GM21390 (cell line): ENCODE results near the gene TYMS.
"Not testable (repeated sequence)": the region's sequence is repeated elsewhere in the genome, so short reads cannot be mapped to it uniquely, and the experiment has no call there.

Experiments used
- ATAC-seq: cut with Tn5 transposase; IDR thresholded peaks from one replicate; pipeline ENCODE4 v1.9.1; 2021; ENCODE audit not compliant: unreplicated experiment

The TYMS gene

DNA sequence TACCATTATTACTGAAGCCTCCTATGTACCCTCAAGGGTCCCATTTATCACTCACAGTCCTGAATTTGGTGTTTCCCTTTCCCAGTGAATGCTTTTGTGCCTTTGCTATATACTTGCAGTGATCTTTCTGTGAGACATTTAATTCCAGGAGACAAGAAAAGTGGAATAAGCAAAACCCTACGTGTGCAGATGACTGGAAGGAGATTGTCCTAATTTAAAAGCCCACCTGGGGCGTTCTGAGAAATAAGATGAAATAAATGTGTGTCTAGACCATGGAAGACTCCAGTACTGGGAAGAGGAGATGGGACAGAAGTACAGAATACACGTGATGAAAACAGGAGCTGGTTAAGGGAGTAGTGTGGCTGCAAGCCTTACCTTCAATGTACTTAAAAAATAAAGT lies 19.3 kb downstream of the TYMS start:
- ATAC-seq, result no peak

DNA sequence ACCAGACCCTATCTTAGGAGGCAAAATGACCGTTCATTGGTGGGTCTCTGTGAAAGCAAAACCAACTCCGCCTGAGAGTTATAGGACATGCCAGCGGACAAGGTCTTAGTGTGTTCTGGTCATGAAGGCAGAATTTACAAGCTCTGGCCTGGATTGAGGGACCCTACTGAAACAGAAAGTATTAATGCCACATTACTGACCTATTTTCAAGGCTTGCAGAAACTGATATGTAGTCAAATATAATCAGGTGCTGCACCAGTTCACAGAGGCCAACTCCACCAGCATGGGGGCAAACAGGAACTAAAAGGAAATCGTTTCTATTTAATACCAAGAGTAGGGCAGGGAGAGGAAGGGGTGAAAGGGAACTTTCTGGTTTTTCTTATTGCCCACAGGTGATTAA lies 19.7 kb downstream of the TYMS start:
- ATAC-seq, result no peak

GRCh38 chr18:677951-678381 lies 20.5 kb downstream of the TYMS start:
- ATAC-seq, result no peak

GRCh38 chr18:678482-679182 lies 21.2 kb downstream of the TYMS start:
- ATAC-seq, result no peak

DNA sequence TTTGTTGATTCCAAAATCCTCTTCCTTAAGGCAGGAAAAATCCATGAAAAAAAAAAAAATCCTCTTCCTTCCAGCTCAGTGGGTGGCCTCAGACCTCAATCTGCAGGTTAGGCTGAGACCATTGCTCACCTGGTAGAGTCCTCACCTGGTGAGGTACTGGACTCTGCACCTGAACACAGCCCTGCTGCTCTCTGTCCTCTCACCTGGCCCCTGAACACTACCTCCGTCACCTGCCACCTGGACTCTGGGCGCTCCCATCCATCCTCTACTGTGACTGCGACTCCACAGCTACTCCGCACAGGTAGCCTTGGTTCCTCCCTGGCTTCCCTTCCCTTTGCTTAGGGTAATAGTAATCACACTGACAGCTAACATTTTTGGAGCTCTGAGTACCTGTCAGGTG lies 22.1 kb downstream of the TYMS start:
- no peak for ATAC-seq

DNA sequence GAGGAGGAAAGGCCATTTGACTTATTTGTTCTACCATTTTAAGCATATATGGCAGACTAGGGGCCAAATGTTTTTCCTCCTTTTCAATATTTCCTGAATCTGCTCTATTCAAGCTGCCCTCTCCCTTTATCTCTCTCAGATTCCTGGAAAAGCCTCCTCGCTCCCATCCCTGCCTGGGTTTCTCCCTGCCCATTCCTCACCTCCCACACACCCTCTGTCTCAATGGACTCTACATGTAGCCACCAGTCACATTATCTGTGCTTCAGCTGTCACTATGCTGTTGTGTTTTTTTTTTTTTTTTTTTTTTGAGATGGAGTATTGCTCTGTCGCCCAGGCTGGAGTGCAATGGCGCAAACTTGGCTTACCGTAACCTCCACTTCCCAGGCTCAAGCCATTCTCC lies 22.9 kb downstream of the TYMS start:
- no peak for ATAC-seq

- no peak for ATAC-seq
Measured at GRCh38 chr18:681985-682384, 24.5 kb downstream of the TYMS start.

GRCh38 chr18:682416-682815 lies 25.0 kb downstream of the TYMS start:
- ATAC-seq, result not testable (repeated sequence)

GRCh38 chr18:682833-683232 lies 25.4 kb downstream of the TYMS start:
- no peak for ATAC-seq

DNA sequence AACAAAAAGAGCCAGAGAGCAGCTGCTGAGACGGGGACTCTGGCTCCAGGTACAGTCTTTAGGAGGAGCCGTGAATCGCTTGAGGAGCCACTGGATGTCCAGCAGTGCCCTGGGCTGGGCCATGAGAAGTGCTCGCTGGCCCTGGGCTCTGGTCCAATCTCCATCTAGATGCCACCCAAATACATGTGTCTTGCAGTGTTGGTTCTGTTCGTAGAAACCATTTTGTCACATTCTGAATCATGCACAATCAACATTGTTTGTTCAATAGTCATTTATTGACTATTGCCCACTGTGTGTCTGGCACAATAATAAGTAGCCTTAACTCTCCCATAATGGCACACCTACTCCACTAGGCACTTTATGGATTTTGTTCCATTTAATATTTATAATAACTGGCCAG lies 26.1 kb downstream of the TYMS start:
- no peak for ATAC-seq

DNA sequence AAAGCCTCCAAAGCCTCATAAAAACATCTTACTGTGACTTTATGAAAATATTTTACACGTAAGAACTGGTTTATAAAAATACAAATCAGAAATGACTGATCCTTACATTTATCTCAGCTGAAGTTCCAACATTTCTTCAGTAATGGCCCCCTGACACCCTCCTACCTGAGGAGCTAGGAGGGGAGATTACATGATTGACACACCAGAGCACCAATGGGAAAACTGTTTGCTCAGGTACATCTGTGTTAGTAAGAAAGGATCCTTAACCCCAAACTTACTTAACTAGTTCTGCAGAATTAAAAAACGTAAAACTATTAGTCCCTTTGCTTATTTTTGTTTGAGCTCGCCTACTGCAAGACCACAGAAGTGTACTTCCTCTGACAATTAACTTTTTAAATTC lies 28.0 kb downstream of the TYMS start:
- no peak for ATAC-seq

- no peak for ATAC-seq
Measured at GRCh38 chr18:686339-687111, 29.1 kb downstream of the TYMS start.

- no peak for ATAC-seq
Measured at GRCh38 chr18:688323-688722, 30.9 kb downstream of the TYMS start.

DNA sequence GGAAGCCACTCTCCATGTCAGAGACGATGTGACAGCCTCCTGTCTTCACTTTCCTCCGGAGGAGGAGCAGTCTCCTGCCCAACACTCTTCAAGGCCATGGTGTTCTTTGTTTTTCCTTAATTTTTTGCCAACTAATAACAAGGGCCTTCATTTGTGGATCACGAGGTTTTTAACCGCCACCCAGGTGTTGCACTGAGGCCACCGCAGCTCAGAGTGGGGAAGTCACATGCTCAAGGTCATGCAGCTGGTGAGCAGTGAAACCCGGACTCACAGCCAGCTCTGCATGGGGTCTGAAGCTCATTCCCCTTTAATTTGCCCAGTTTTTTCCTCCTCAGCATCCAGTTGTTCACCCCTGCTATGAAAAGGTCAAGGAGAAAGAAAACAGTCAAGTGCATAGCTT lies 35.4 kb downstream of the TYMS start:
- no peak for ATAC-seq

DNA sequence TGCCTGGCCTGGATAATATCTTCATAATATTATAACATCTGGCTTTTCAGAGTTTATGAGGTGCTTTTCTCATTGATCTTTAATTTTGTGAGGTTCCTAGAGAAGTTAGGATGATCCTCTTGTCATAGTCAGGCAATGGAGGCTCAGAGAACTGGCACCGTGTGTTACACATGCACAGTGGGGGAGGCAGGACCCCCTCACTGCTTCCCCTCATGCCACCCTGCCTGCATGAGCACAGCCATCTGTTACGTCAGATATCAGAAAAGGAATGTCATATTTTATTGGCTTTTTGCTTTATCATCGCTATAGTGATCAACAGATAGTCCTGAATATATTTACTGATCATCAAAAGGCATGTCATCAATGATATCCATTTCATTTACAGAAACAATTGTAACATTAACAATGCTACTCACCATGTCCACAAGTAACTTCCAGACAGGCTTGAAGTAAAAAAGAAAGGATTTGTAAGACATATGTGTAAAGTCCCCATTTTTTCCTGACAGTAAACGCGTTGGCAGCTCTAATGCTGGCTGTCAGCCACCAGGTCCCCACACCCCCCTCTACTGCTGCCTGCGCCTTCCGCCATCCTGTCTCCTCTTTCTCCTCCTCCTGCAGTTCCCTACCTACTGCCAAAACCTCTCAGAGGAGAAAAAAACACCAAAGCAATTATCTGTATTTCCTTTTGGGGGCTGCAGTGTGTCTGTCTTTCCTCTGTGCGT lies 36.2 kb downstream of the TYMS start:
- no peak for ATAC-seq

- no peak for ATAC-seq
Measured at GRCh38 chr18:697012-697411, 39.6 kb downstream of the TYMS start.

- ATAC-seq, result no peak
Measured at GRCh38 chr18:697800-698199, 40.3 kb downstream of the TYMS start.

GRCh38 chr18:703213-703967 lies 45.9 kb downstream of the TYMS start:
- ATAC-seq, result no peak

GRCh38 chr18:706405-706804 lies 49.0 kb downstream of the TYMS start:
- no peak for ATAC-seq

DNA sequence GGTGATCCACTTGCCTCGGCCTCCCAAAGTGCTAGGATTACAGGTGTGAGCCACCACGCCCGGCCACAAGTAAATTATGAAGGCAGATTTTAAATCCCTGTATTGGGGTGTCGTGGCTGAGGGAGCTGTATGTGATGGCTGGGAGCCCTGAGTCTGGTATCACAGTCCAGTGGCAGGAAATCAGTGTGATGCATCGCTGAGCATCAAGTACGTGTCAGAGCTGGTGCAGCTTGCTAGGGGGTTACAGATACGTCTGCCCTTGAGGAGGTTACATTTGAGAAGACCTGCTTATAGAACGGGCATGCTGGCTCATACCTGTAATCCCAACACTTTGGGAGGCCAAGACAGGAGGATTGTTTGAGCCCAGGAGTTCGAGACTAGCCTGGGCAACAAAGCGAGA lies 50.6 kb downstream of the TYMS start:
- no peak for ATAC-seq

DNA sequence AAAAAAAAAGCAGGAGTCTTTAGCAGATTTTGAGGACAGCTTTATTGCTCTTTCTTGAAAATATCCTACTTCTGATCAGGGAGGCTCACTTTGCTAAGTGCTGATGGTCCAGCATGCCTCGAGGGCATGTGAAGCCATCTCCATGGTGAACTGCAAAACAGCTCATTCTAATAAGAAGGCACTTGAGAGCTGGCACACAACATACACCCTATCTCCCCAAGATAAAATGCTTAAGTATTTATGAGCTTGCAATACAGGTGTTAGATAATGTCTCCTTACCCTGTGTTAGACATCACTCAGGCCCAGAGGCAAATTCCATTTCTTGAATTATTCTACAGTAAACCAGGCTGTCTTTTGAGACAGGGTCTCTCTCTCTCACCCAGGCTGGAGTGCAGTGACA lies 52.3 kb downstream of the TYMS start:
- no peak for ATAC-seq
